Stimulated activated CD8-positive, alpha-beta memory T cell treated with anti-CD3 and anti-CD28 coated beads, Interleukin-4, amount 100 ng/mL, for 1 hour (primary cell): ENCODE results near the gene ZNF48.
"Not testable (repeated sequence)": the region's sequence is repeated elsewhere in the genome, so short reads cannot be mapped to it uniquely, and the experiment has no call there.

Experiments
- DNase-seq, 2 donors: peaks; one replicate each; pipeline ENCODE4 v3.0.0-alpha.2; 2020; ENCODE audit warnings: low read depth in 2 of 2, low spot score in 1 of 2

ZNF48 gene

GRCh38 chr16:30377812-30378235, 17.4 kb upstream of the ZNF48 start:
- DNase-seq: peak; percentile 79

GRCh38 chr16:30378236-30379157, 16.7 kb upstream of the ZNF48 start:
- peak; percentile 98 to 100 for DNase-seq

- no peak for DNase-seq
Observed at GRCh38 chr16:30379158-30379783, 15.9 kb upstream of the ZNF48 start.

- no peak for DNase-seq
Observed at GRCh38 chr16:30380072-30380802, 15.0 kb upstream of the ZNF48 start.

GRCh38 chr16:30380803-30381208, 14.4 kb upstream of the ZNF48 start:
- DNase-seq: no peak

GRCh38 chr16:30381291-30382041, 13.8 kb upstream of the ZNF48 start:
- DNase-seq: no peak

GRCh38 chr16:30382111-30382881, 12.9 kb upstream of the ZNF48 start, which contains the start of gene SEPTIN1:
TSS of gene SEPTIN1 (minus strand) at chr16:30382561. CDS start at chr16:30382542, 19 bp downstream.
- DNase-seq: peak; percentile 47 to 60

GRCh38 chr16:30383521-30383920, 11.7 kb upstream of the ZNF48 start:
- DNase-seq: no peak

GRCh38 chr16:30394592-30395154, 547 bp upstream of the ZNF48 start:
- no peak for DNase-seq

- no peak for DNase-seq
Observed at GRCh38 chr16:30395992-30396585, 869 bp downstream of the ZNF48 start.

GRCh38 chr16:30396627-30397026, 1.4 kb downstream of the ZNF48 start:
- not testable (repeated sequence) for DNase-seq

- no peak for DNase-seq
Observed at GRCh38 chr16:30397056-30397455, 1.8 kb downstream of the ZNF48 start.

- no peak for DNase-seq
Observed at GRCh38 chr16:30397776-30398660, 2.8 kb downstream of the ZNF48 start.

GRCh38 chr16:30398661-30399434, 3.6 kb downstream of the ZNF48 start:
- DNase-seq: no peak

GRCh38 chr16:30399435-30400186, 4.4 kb downstream of the ZNF48 start:
- no peak for DNase-seq

GRCh38 chr16:30401768-30402425, 6.7 kb downstream of the ZNF48 start:
- DNase-seq: no peak

- no peak for DNase-seq
Observed at GRCh38 chr16:30406795-30407101, 11.5 kb downstream of the ZNF48 start.
